ENCODE results near the gene MYOM3. TPM values are rescaled to one million over a fixed set of nuclear protein-coding genes. Genes with fewer than 3 reads are reported as not detected.

MYOM3 gene
- total RNA-seq, 1 experiment from 2014 or later = 0.05 TPM

- ATAC-seq (no peak), DNase-seq (ENCODE audit: low read depth, low spot score) (no peak)
- no peak overlapping the region for H3K4me3 ChIP-seq (ENCODE audit: low read depth in 2 of 2, low read length in 2 of 2)
- intact Hi-C loops (cut with micrococcal nuclease; ENCODE audit: unreplicated experiment) = no loop called here
- H3K27me3 ChIP-seq (ENCODE audit: control insufficient read depth, insufficient read depth, low read length) = no peaks in the 10 kb centered on the region
- H3K27ac ChIP-seq (ENCODE audit: low read length) = no peak overlapping the region
- in situ Hi-C loops (cut with HindIII; ENCODE audit: low pct_unique_long_range_greater_than_20kb, low sequenced_read_pairs) = no loop called here
- CTCF ChIA-PET = no interaction called here
- H3K4me1 ChIP-seq (ENCODE audit: control insufficient read depth, insufficient read depth, low read length) = no peaks in the 10 kb centered on the region
- H3K9me3 ChIP-seq (ENCODE audit: control insufficient read depth, insufficient read depth, low read depth, low read length) = no peaks in the 10 kb centered on the region
- no TSS peak for BruUV-seq (replicated peaks)
- H3K36me3 ChIP-seq (ENCODE audit: control insufficient read depth, insufficient read depth, low read length) = no peaks in the 10 kb centered on the region
- POLR2A ChIA-PET = no interaction called here
- TF ChIP-seq REST (IDR thresholded peaks at IDR 0.05; ENCODE audit: insufficient read depth in 1 of 2, low read depth in 2 of 2, low read length in 1 of 2) = no peak
- no peak for TF ChIP-seq TCF7L2 (IDR thresholded peaks at IDR 0.05; ENCODE audit: low read depth, low read length)
- TF ChIP-seq POLR2AphosphoS5 (IDR thresholded peaks at IDR 0.05; ENCODE audit: low read depth, low read length) = no peak
- TF ChIP-seq SIN3A (IDR thresholded peaks at IDR 0.05; ENCODE audit: borderline replicate concordance, insufficient read depth, low read depth, low read length) = no peak
- no peak for TF ChIP-seq CTCF (IDR thresholded peaks at IDR 0.05)
Observed at GRCh38 chr1:24057171-24057570, 54.8 kb downstream of the MYOM3 start.

- POLR2A ChIA-PET = no interaction called here
- H3K36me3 ChIP-seq (ENCODE audit: control insufficient read depth, insufficient read depth, low read length) = no peaks in the 10 kb centered on the region
- H3K4me1 ChIP-seq (ENCODE audit: control insufficient read depth, insufficient read depth, low read length) = no peaks in the 10 kb centered on the region; the same call in 1 of the 2 replicates
- CTCF ChIA-PET = no interaction called here
- TF ChIP-seq SIN3A (IDR thresholded peaks at IDR 0.05; ENCODE audit: borderline replicate concordance, insufficient read depth, low read depth, low read length) (no peak), REST (IDR thresholded peaks at IDR 0.05; ENCODE audit: insufficient read depth in 1 of 2, low read depth in 2 of 2, low read length in 1 of 2) (no peak), POLR2AphosphoS5 (IDR thresholded peaks at IDR 0.05; ENCODE audit: low read depth, low read length) (no peak)
- no peak overlapping the region for H3K4me3 ChIP-seq (ENCODE audit: low read depth in 2 of 2, low read length in 2 of 2)
- in situ Hi-C loops (cut with HindIII; ENCODE audit: low pct_unique_long_range_greater_than_20kb, low sequenced_read_pairs) = no loop called here
- H3K9me3 ChIP-seq (ENCODE audit: control insufficient read depth, insufficient read depth, low read depth, low read length) = no peaks in the 10 kb centered on the region
- no peaks in the 10 kb centered on the region for H3K27me3 ChIP-seq (ENCODE audit: control insufficient read depth, insufficient read depth, low read length)
- H3K27ac ChIP-seq (ENCODE audit: low read length) = no peak overlapping the region
- DNase-seq (ENCODE audit: low read depth, low spot score) = no peak
- BruUV-seq (replicated peaks) = no TSS peak
- intact Hi-C loops (cut with micrococcal nuclease; ENCODE audit: unreplicated experiment) = no loop called here
- ATAC-seq = no peak
Observed at GRCh38 chr1:24055681-24056080, 56.3 kb downstream of the MYOM3 start.
